K562 (cell line): Measurements from ENCODE around the gene SSX5. TPM values are rescaled to one million over a fixed set of nuclear protein-coding genes. Genes with fewer than 3 reads are reported as not detected.
A peak's percentile ranks its signal among the peaks of the same experiment; 100 is the strongest.

Experiments used
- ATAC-seq: fragments of 200-7000 bp; cut with Tn5 transposase; 3 replicates; pipeline ENCODE4 v1.9.1; 2020; ENCODE audit warnings: moderate library complexity
- BruUV-seq: library from RNA; stranded (reverse); fragments of 400-500 nt; replicated peaks from 2 replicates; lab custom pipeline; 2021; lab: Mats Ljungman, UMichigan
- CTCF ChIA-PET: fragments of 300-600 bp; formaldehyde crosslinking; extraction: SDS; loops from one replicate; lab custom pipeline; 2021; ENCODE audit warnings: low intra/inter-chr PET ratio; lab: Yijun Ruan, JAX
- POLR2A ChIA-PET: fragments of 300-600, 350-650 bp; sonication (Branson Sonifier 250); formaldehyde crosslinking; extraction: SDS; loops from one replicate; lab custom pipeline; 2021; ENCODE audit warnings: antibody characterized with exemption, inconsistent platforms; lab: Yijun Ruan, JAX
- DNase-seq, 4 experiments: peaks; one replicate each; pipeline versions ENCODE4 v3.0.0 to v3.0.0-alpha.2; 2011 to 2018; ENCODE audit warnings: low spot score in 3 of 4, mixed read lengths in 3 of 4; ENCODE audit errors: extremely low read depth in 1 of 4
- FAIRE-seq: peaks from 2 replicates; lab custom pipeline; 2011; peaks lifted over from hg19 to GRCh38; lab: Jason Lieb, UNC
- H2AFZ ChIP-seq: 2 replicates; pipeline ENCODE4 v1.6.0; 2011; ENCODE audit warnings: low read depth, low read length, control low read depth, inconsistent platforms
- H3K27ac ChIP-seq: fragments of 200-600 bp; 3 replicates; pipeline ENCODE4 v1.8.0; 2011; ENCODE audit warnings: low read depth, mild to moderate bottlenecking, control low read depth, inconsistent platforms, low read length, moderate library complexity, mixed read lengths; ENCODE audit errors: extremely low read depth
- H3K27me3 ChIP-seq, 2 experiments: fragments of 300-600 bp in 1 of 2; 2 replicates in 1 of 2; 3 replicates in 1 of 2; pipeline versions ENCODE4 v1.6.0 to v1.8.0; 2011; ENCODE audit warnings: inconsistent platforms in 2 of 2, low read length in 2 of 2, mild to moderate bottlenecking in 1 of 2, mixed read lengths in 1 of 2, moderate library complexity in 1 of 2; ENCODE audit not compliant: control insufficient read depth in 2 of 2, insufficient read depth in 2 of 2
- H3K36me3 ChIP-seq: fragments of 300-600 bp; 3 replicates; pipeline ENCODE4 v1.8.0; 2011; ENCODE audit warnings: mild to moderate bottlenecking, low read length, inconsistent platforms; ENCODE audit not compliant: control insufficient read depth, insufficient read depth
- H3K4me1 ChIP-seq, 2 experiments: fragments of 200-600 bp in 1 of 2; replicated peaks in 1 of 2; 2 replicates in 1 of 2; 3 replicates in 1 of 2; pipeline versions ENCODE4 v1.5.1 to v1.8.0; 2011; ENCODE audit warnings: inconsistent platforms in 2 of 2, low read length in 2 of 2, mild to moderate bottlenecking in 1 of 2, mixed read lengths in 1 of 2, moderate library complexity in 1 of 2; ENCODE audit not compliant: control insufficient read depth in 2 of 2, insufficient read depth in 2 of 2
- H3K4me2 ChIP-seq: 2 replicates; pipeline ENCODE4 v1.6.1; 2011; ENCODE audit warnings: low read length, control low read depth, inconsistent platforms, mixed read lengths; ENCODE audit not compliant: insufficient read depth
- H3K4me3 ChIP-seq: fragments of 200-600 bp; sonication (generic), shearing (Covaris generic); 2 replicates; pipeline ENCODE4 v1.5.1; 2016; ENCODE audit warnings: control low read depth, inconsistent platforms
- H3K79me2 ChIP-seq: fragments of 200-600 bp; 3 replicates; pipeline ENCODE4 v1.8.0; 2011; ENCODE audit warnings: low read length, inconsistent platforms; ENCODE audit not compliant: control insufficient read depth, insufficient read depth
- H3K9ac ChIP-seq, 2 experiments: 2 replicates each; pipeline versions ENCODE4 v1.6.0 to v1.6.1; 2011; ENCODE audit warnings: low read depth in 2 of 2, low read length in 2 of 2, control low read depth in 1 of 2, inconsistent platforms in 1 of 2, mild to moderate bottlenecking in 1 of 2, mixed read lengths in 1 of 2; ENCODE audit not compliant: insufficient read depth in 1 of 2
- H3K9me1 ChIP-seq: one replicate; pipeline ENCODE4 v1.6.0; 2011; ENCODE audit warnings: inconsistent platforms, mild to moderate bottlenecking, low read length, moderate library complexity; ENCODE audit not compliant: control insufficient read depth, insufficient read depth
- H3K9me3 ChIP-seq: replicated peaks from 2 replicates; pipeline ENCODE4 v1.5.1; 2011; ENCODE audit warnings: low read depth, low read length, inconsistent platforms; ENCODE audit not compliant: control insufficient read depth, insufficient read depth
- H4K20me1 ChIP-seq: replicated peaks from 2 replicates; pipeline ENCODE4 v1.6.1; 2011; ENCODE audit warnings: low read length, inconsistent platforms, mixed read lengths; ENCODE audit not compliant: control insufficient read depth, insufficient read depth
- WGBS: fragments of 100-300 bp; shearing (Covaris generic); methylation state at CpG from one replicate; pipeline ENCODE4 v1.1.6; 2016; ENCODE audit warnings: low coverage, mixed read lengths; ENCODE audit not compliant: insufficient coverage; ENCODE audit errors: missing lambda C conversion rate; 5-methylcytosine and 5-hydroxymethylcytosine counted together
- in situ Hi-C: fragments of 300-500 bp; cut with MboI; formaldehyde crosslinking; loops from 4 replicates; pipeline ENCODE4 v1.15.0; 2018; ENCODE audit warnings: inconsistent platforms, mixed read lengths
- intact Hi-C: fragments of 100-400 bp; cut with micrococcal nuclease; formaldehyde crosslinking; loops from 2 replicates; pipeline ENCODE4 v1.14.2; 2022
- polyA plus RNA-seq, 8 experiments: library from polyadenylated mRNA; depleted of rRNA in 4 of 8; stranded (reverse) in 5 of 8; unstranded in 3 of 8; fragments of >200 nt; fragmentation: Nextera tagmentation in 2 of 8; fragmentation: Illumina TruSeq in 1 of 8; extraction: Ambion mirVana in 2 of 8; extraction: Trizol in 1 of 8; gene quantifications; 2 replicates each; pipeline versions ENCODE4 v1.2.1 to v1.2.3, GENCODE V29; 2011 to 2014; ENCODE audit warnings: inconsistent platforms in 1 of 8, missing spikeins in 1 of 8
- total RNA-seq, 7 experiments: library from RNA; depleted of rRNA in 6 of 7; stranded (reverse); fragments of >200 nt in 6 of 7; fragmentation: Illumina TruSeq in 2 of 7; extraction: Trizol in 2 of 7; gene quantifications; 2 replicates each; pipeline versions ENCODE4 v1.2.1 to v1.2.3, GENCODE V29; 2011 to 2021; ENCODE audit warnings: low replicate concordance in 1 of 7
- TF ChIP-seq, protein P1 (sequence below), 2 experiments: fragments of 450-650 bp in 1 of 2; sonication (generic) in 1 of 2; formaldehyde crosslinking in 1 of 2; IDR thresholded peaks; 2 replicates each; pipeline versions ENCODE4 v1.7.1 to v1.9.0; 2016 to 2022; ENCODE audit warnings: inconsistent platforms in 1 of 2, mild to moderate bottlenecking in 1 of 2, missing genetic modification reagents in 1 of 2
- TF ChIP-seq, protein P2 (sequence below), 2 experiments: IDR thresholded peaks; 2 replicates each; pipeline ENCODE4 v1.6.1; 2011; ENCODE audit warnings: borderline replicate concordance in 1 of 2, control low read depth in 1 of 2, low read depth in 1 of 2, low read length in 1 of 2, mild to moderate bottlenecking in 1 of 2, mixed read lengths in 1 of 2, moderate library complexity in 1 of 2; ENCODE audit not compliant: insufficient read depth in 1 of 2, insufficient read length in 1 of 2, poor library complexity in 1 of 2, severe bottlenecking in 1 of 2; ENCODE audit errors: extremely low read depth in 1 of 2

The SSX5 gene
- total and polyA plus RNA-seq, 9 of the 15 experiments (the other 6 are each of a cell fraction or from before 2014, with no cell fraction given): 0.13 to 0.36 (median 0.24) TPM; not detected in 3

DNA sequence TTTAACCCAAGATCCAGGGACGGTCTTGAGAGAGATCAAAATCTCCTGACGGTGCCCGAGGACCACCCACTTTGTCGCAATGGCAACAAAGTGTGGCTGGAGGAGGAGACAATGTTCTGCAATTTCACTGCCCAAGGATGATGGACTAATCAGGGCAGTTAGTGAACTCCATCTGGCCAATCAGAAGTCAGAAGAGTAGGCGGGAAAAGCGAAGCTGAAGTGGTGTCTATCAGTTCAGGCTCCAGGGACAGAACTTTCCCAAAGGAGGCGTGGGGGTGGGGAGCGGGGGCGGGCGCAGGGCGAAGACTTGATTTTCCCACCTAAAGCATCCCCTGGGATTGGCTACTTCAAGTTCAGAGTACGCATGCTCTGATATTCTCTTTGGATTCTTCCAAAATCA lies 40.6 kb downstream of the SSX5 start:
- H3K4me2 ChIP-seq: no peak overlapping the region
- 0% methylated on average over 4 of the region's 12 CpGs for WGBS
- intact Hi-C loops (no loop called here), in situ Hi-C loops (no loop called here)
- no TSS peak for BruUV-seq
- no peaks in the 10 kb centered on the region for H4K20me1 ChIP-seq
- ChIA-PET POLR2A (no interaction called here), CTCF (no interaction called here)
- H3K4me1 ChIP-seq: no peaks in the 10 kb centered on the region
- no peak overlapping the region for H3K27ac ChIP-seq
- no peaks in the 10 kb centered on the region for H3K36me3 ChIP-seq
- no peaks in the 10 kb centered on the region for H3K9me1 ChIP-seq
- TF ChIP-seq, protein P1, sequence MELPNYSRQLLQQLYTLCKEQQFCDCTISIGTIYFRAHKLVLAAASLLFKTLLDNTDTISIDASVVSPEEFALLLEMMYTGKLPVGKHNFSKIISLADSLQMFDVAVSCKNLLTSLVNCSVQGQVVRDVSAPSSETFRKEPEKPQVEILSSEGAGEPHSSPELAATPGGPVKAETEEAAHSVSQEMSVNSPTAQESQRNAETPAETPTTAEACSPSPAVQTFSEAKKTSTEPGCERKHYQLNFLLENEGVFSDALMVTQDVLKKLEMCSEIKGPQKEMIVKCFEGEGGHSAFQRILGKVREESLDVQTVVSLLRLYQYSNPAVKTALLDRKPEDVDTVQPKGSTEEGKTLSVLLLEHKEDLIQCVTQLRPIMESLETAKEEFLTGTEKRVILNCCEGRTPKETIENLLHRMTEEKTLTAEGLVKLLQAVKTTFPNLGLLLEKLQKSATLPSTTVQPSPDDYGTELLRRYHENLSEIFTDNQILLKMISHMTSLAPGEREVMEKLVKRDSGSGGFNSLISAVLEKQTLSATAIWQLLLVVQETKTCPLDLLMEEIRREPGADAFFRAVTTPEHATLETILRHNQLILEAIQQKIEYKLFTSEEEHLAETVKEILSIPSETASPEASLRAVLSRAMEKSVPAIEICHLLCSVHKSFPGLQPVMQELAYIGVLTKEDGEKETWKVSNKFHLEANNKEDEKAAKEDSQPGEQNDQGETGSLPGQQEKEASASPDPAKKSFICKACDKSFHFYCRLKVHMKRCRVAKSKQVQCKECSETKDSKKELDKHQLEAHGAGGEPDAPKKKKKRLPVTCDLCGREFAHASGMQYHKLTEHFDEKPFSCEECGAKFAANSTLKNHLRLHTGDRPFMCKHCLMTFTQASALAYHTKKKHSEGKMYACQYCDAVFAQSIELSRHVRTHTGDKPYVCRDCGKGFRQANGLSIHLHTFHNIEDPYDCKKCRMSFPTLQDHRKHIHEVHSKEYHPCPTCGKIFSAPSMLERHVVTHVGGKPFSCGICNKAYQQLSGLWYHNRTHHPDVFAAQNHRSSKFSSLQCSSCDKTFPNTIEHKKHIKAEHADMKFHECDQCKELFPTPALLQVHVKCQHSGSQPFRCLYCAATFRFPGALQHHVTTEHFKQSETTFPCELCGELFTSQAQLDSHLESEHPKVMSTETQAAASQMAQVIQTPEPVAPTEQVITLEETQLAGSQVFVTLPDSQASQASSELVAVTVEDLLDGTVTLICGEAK (IDR thresholded peaks at IDR 0.05): no peak
- TF ChIP-seq, protein P1 (CRISPR knock-in tag; IDR thresholded peaks at IDR 0.05): no peak
- TF ChIP-seq, protein P2, sequence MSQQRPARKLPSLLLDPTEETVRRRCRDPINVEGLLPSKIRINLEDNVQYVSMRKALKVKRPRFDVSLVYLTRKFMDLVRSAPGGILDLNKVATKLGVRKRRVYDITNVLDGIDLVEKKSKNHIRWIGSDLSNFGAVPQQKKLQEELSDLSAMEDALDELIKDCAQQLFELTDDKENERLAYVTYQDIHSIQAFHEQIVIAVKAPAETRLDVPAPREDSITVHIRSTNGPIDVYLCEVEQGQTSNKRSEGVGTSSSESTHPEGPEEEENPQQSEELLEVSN (IDR thresholded peaks at IDR 0.05; ENCODE audit: borderline replicate concordance in 1 of 2, extremely low read depth in 1 of 2, insufficient read depth in 1 of 2, insufficient read length in 1 of 2, low read depth in 1 of 2, low read length in 1 of 2, poor library complexity in 1 of 2, severe bottlenecking in 1 of 2): peak in 1 of 2 experiments; percentile 61
- DNase-seq (peak in 1 of 4 experiments; percentile 3), ATAC-seq (no peak), FAIRE-seq (no peak)
- H3K9me3 ChIP-seq: no peaks in the 10 kb centered on the region
- H2AFZ ChIP-seq: no peak overlapping the region
- no peaks in the 10 kb centered on the region for H3K27me3 ChIP-seq
- no peaks in the 10 kb centered on the region for H3K79me2 ChIP-seq
- H3K9ac ChIP-seq: no peak overlapping the region
- no peak overlapping the region for H3K4me3 ChIP-seq
